HCT116 (cell line): ENCODE results near the gene PRCC. TPM values are rescaled to one million over a fixed set of nuclear protein-coding genes. Genes with fewer than 3 reads are reported as not detected.
A peak's percentile ranks its signal among the peaks of the same experiment; 100 is the strongest.

ENCODE experiments used
- ATAC-seq: fragments of 200-7000 bp; cut with Tn5 transposase; 2 replicates; pipeline ENCODE4 v1.9.1; 2020; ENCODE audit warnings: mild to moderate bottlenecking, moderate library complexity
- BruUV-seq: library from RNA; stranded (reverse); fragments of 400-500 nt; replicated peaks from 2 replicates; lab custom pipeline; 2021; lab: Mats Ljungman, UMichigan
- CTCF ChIA-PET: fragments of 300-600 bp; sonication (Branson Sonifier 250); formaldehyde crosslinking; loops from one replicate; lab custom pipeline; 2021; ENCODE audit warnings: antibody characterized with exemption; lab: Charles Lee
- POLR2A ChIA-PET: fragments of 300-600, 350-600 bp; sonication (Branson Sonifier 250); formaldehyde crosslinking; loops from one replicate; lab custom pipeline; 2021; ENCODE audit warnings: antibody characterized with exemption; lab: Charles Lee
- RAD21 ChIA-PET, 2 experiments: fragments of 300-600 bp; sonication (Branson Sonifier 250); formaldehyde crosslinking; loops; one replicate each; lab custom pipeline; 2023; ENCODE audit warnings: low total read pairs in 2 of 2; ENCODE audit not compliant: uncharacterized antibody in 2 of 2, unreplicated experiment in 2 of 2, low non-redundant PET in 1 of 2; lab: Charles Lee
- DNase-seq: peaks from one replicate; pipeline ENCODE4 v3.0.0-alpha.2; 2010; ENCODE audit warnings: low read depth, low spot score
- H2AFZ ChIP-seq: fragments of 200-600 bp; shearing (Covaris generic), sonication (generic); 2 replicates; pipeline ENCODE4 v1.6.1; 2017; ENCODE audit warnings: low read depth, mixed run types, mixed read lengths, antibody characterized with exemption, low read length; ENCODE audit not compliant: poor library complexity, severe bottlenecking
- H3K27ac ChIP-seq: 2 replicates; pipeline ENCODE4 v1.5.1; 2012; ENCODE audit warnings: low read depth, low read length
- H3K27me3 ChIP-seq: fragments of 200-600 bp; sonication (generic); 2 replicates; pipeline ENCODE4 v1.6.1; 2016; ENCODE audit warnings: mixed run types, low read length, mixed read lengths; ENCODE audit not compliant: insufficient read depth
- H3K36me3 ChIP-seq, 2 experiments: fragments of 200-500 bp in 1 of 2; fragments of 200-600 bp in 1 of 2; sonication (Bioruptor generic) in 1 of 2; sonication (generic) in 1 of 2; 2 replicates each; pipeline versions ENCODE4 v1.5.1 to v1.6.1; 2014 to 2016; ENCODE audit warnings: low read length in 2 of 2, inconsistent platforms in 1 of 2, mixed read lengths in 1 of 2, mixed run types in 1 of 2; ENCODE audit not compliant: insufficient read depth in 2 of 2, control insufficient read depth in 1 of 2
- H3K4me1 ChIP-seq, 2 experiments: fragments of 200-600 bp in 1 of 2; sonication (generic) in 1 of 2; 2 replicates each; pipeline versions ENCODE4 v1.5.1 to v1.6.1; 2012 to 2017; ENCODE audit warnings: low read length in 2 of 2, inconsistent platforms in 1 of 2, mild to moderate bottlenecking in 1 of 2, mixed read lengths in 1 of 2, mixed run types in 1 of 2, moderate library complexity in 1 of 2; ENCODE audit not compliant: insufficient read depth in 2 of 2, control insufficient read depth in 1 of 2
- H3K4me2 ChIP-seq: fragments of 200-600 bp; sonication (generic); 2 replicates; pipeline ENCODE4 v1.6.1; 2017; ENCODE audit warnings: mixed run types, low read length, mixed read lengths
- H3K4me3 ChIP-seq, 2 experiments: fragments of 200-600 bp in 1 of 2; sonication (generic) in 1 of 2; replicated peaks in 1 of 2; 2 replicates each; pipeline ENCODE4 v1.5.1; 2011 to 2016; ENCODE audit warnings: low read length in 2 of 2, control low read depth in 1 of 2, low read depth in 1 of 2, mild to moderate bottlenecking in 1 of 2, mixed read lengths in 1 of 2, mixed run types in 1 of 2
- H3K79me2 ChIP-seq: fragments of 200-600 bp; sonication (generic); 2 replicates; pipeline ENCODE4 v1.6.1; 2017; ENCODE audit warnings: mild to moderate bottlenecking, mixed run types, low read length, moderate library complexity, mixed read lengths; ENCODE audit not compliant: insufficient read depth
- H3K9ac ChIP-seq: fragments of 200-600 bp; sonication (generic); 2 replicates; pipeline ENCODE4 v1.6.1; 2016; ENCODE audit warnings: low read length, mixed read lengths
- H3K9me2 ChIP-seq: fragments of 200-600 bp; sonication (generic), shearing (Covaris generic); 2 replicates; pipeline ENCODE4 v1.6.1; 2017; ENCODE audit warnings: mixed run types, mild to moderate bottlenecking, moderate library complexity; ENCODE audit not compliant: insufficient read depth
- H3K9me3 ChIP-seq, 2 experiments: fragments of 200-500 bp in 1 of 2; fragments of 200-600 bp in 1 of 2; sonication (Bioruptor generic) in 1 of 2; sonication (generic) in 1 of 2; 2 replicates each; pipeline ENCODE4 v1.6.1; 2014 to 2017; ENCODE audit warnings: low read length in 2 of 2, mixed read lengths in 2 of 2, inconsistent platforms in 1 of 2, low read depth in 1 of 2, mild to moderate bottlenecking in 1 of 2, mixed run types in 1 of 2, moderate library complexity in 1 of 2; ENCODE audit not compliant: control insufficient read depth in 1 of 2, insufficient read depth in 1 of 2
- H4K20me1 ChIP-seq: fragments of 200-600 bp; sonication (generic), shearing (Covaris generic); 2 replicates; pipeline ENCODE4 v1.6.1; 2017; ENCODE audit warnings: mixed run types, mild to moderate bottlenecking, moderate library complexity; ENCODE audit not compliant: insufficient read depth
- ATF3 ChIP-seq: IDR thresholded peaks from 2 replicates; pipeline ENCODE4 v1.6.1; 2012
- CBX3 ChIP-seq: IDR thresholded peaks from 2 replicates; pipeline ENCODE4 v1.6.1; 2012; ENCODE audit warnings: low read depth
- ELF1 ChIP-seq: IDR thresholded peaks from 2 replicates; pipeline ENCODE4 v1.6.1; 2012; ENCODE audit warnings: low read depth, borderline replicate concordance
- MAX ChIP-seq: IDR thresholded peaks from 2 replicates; pipeline ENCODE4 v1.6.1; 2012
- REST ChIP-seq: IDR thresholded peaks from 2 replicates; pipeline ENCODE4 v1.6.1; 2012; ENCODE audit warnings: low read depth
- SP1 ChIP-seq: IDR thresholded peaks from 2 replicates; pipeline ENCODE4 v1.6.1; 2012; ENCODE audit warnings: low read depth
- TCF7L2 ChIP-seq: IDR thresholded peaks from 2 replicates; pipeline ENCODE4 v1.7.0; 2011; ENCODE audit warnings: borderline replicate concordance, inconsistent platforms; ENCODE audit not compliant: insufficient read depth, insufficient read length; ENCODE audit errors: extremely low read depth
- ZBTB33 ChIP-seq: IDR thresholded peaks from 2 replicates; pipeline ENCODE4 v1.6.1; 2011; ENCODE audit warnings: mild to moderate bottlenecking, low read length, moderate library complexity; ENCODE audit not compliant: insufficient replicate concordance; ENCODE audit errors: extremely low read depth
- ZFX ChIP-seq: fragments of 450-650 bp; IDR thresholded peaks from 2 replicates; pipeline ENCODE4 v1.6.1; 2017
- intact Hi-C: fragments of 100-400 bp; cut with micrococcal nuclease; formaldehyde crosslinking; loops from 2 replicates; pipeline ENCODE4 v1.10.0; 2022
- total RNA-seq: library from RNA; stranded (reverse); gene quantifications from one replicate; pipeline ENCODE4 v1.2.1, GENCODE V29; 2021; ENCODE audit not compliant: unreplicated experiment

Gene PRCC
- total RNA-seq, 1 experiment from 2014 or later: 78.1 TPM

- peak overlapping the region; percentile 74 to 95 for H3K4me3 ChIP-seq
- no peak overlapping the region for H2AFZ ChIP-seq
- H3K4me2 ChIP-seq: peak overlapping the region; percentile 95
- CTCF ChIA-PET: no interaction called here
- peaks cover 42% of the 10 kb centered on the region for H3K79me2 ChIP-seq
- no peaks in the 10 kb centered on the region for H3K9me2 ChIP-seq
- H3K36me3 ChIP-seq: peaks cover 0 to 8% of the 10 kb centered on the region in 2 experiments; a peak in 1 of 4 replicates
- H3K27me3 ChIP-seq: no peaks in the 10 kb centered on the region
- no peaks in the 10 kb centered on the region for H3K9me3 ChIP-seq
- POLR2A ChIA-PET: no interaction called here
- H3K9ac ChIP-seq: peak overlapping the region; percentile 98
- DNase-seq (no peak), ATAC-seq (no peak)
- H3K27ac ChIP-seq: peak overlapping the region; percentile 85
- TF ChIP-seq CBX3: no peak
- no peak for TF ChIP-seq ATF3
- no peak for TF ChIP-seq SP1
- TF ChIP-seq ELF1: no peak
- TF ChIP-seq ZBTB33: no peak
- no peak for TF ChIP-seq ZFX
- no peak for TF ChIP-seq REST
- no peak for TF ChIP-seq MAX
- no peak for TF ChIP-seq TCF7L2
- peaks cover 13 to 19% of the 10 kb centered on the region in 2 experiments for H3K4me1 ChIP-seq
- BruUV-seq: no TSS peak
- H4K20me1 ChIP-seq: no peaks in the 10 kb centered on the region
- RAD21 ChIA-PET: interaction anchor here in 1 of 2 experiments (0.7 kb wide), 1 partner anchor 9 kb away, joined by 8 read pairs; no protein-coding TSS in a partner anchor
- intact Hi-C loops: loop anchor here (5.0 kb wide), 1 partner anchor 78 kb away; no protein-coding TSS in a partner anchor
Measured at GRCh38 chr1:156765666-156766065, 1.7 kb upstream of the PRCC start.
